Measurements from ENCODE around the gene MAML3.

The MAML3 gene

DNA sequence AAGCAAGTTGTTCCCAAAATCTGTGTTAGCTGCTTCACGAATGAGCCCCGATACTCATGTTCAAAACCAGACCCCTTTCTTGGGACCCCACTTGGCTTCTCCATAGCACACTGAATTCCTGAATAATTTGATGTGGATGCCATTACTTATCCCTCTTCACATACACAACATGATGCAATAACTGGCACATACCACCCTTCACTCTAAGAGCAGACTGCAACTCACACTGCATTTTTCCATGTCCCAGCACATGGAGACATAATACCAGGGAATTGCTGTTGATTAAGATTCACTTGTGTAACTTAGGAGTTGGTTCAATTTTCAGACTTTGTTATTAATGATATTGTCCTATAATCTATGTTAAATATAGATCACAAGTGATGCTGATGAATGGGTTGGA lies 213.4 kb downstream of the MAML3 start:
- Histone ChIP-seq H3K27ac (replicated peaks) (no peak overlapping the region), H3K27me3 (ENCODE audit: insufficient read depth, poor library complexity, severe bottlenecking) (no peaks in the 10 kb centered on the region), H3K4me3 (replicated peaks; ENCODE audit: insufficient read depth, low read length) (no peak overlapping the region)
- TF ChIP-seq SPI1 (IDR thresholded peaks at IDR 0.05; ENCODE audit: borderline replicate concordance, low read depth) (no peak), REST (IDR thresholded peaks at IDR 0.05; ENCODE audit: insufficient replicate concordance, low read depth) (no peak)
- DNase-seq (ENCODE audit: low read depth in 1 of 2, low spot score in 1 of 2): no peak

DNA sequence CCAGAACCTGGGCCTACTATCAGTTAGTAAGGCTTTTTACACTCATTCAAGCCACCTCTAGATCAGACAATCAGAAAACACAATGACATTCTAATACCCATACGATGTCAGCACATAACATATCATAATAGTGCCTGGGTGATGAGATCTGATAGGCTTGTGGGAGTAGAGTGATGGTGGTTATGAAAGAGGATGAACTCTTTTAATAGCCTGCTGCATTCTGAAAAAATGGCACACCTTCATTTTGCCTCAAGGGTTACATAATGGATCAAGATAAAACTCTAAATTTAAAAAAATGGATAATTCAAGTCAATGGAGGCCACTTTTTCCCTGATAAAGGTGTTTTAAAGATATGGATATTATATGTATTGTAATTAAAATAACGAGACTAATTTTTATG lies 215.6 kb downstream of the MAML3 start:
- Histone ChIP-seq H3K4me3 (replicated peaks; ENCODE audit: insufficient read depth, low read length) (no peak overlapping the region), H3K27ac (replicated peaks) (no peak overlapping the region), H3K27me3 (ENCODE audit: insufficient read depth, poor library complexity, severe bottlenecking) (no peaks in the 10 kb centered on the region)
- no peak for DNase-seq (ENCODE audit: low read depth in 1 of 2, low spot score in 1 of 2)
- TF ChIP-seq POLR2AphosphoS5 (IDR thresholded peaks at IDR 0.05; ENCODE audit: low read depth) (no peak), CTCF (IDR thresholded peaks at IDR 0.05; ENCODE audit: insufficient read depth, low read length) (no peak), SPI1 (IDR thresholded peaks at IDR 0.05; ENCODE audit: borderline replicate concordance, low read depth) (no peak), GABPA (IDR thresholded peaks at IDR 0.05; ENCODE audit: low read depth) (no peak)

- Histone ChIP-seq H3K4me3 (replicated peaks; ENCODE audit: insufficient read depth, low read length) (no peak overlapping the region), H3K27me3 (ENCODE audit: insufficient read depth, poor library complexity, severe bottlenecking) (no peaks in the 10 kb centered on the region), H3K27ac (replicated peaks) (no peak overlapping the region)
- TF ChIP-seq REST (IDR thresholded peaks at IDR 0.05; ENCODE audit: insufficient replicate concordance, low read depth) (no peak), GABPA (IDR thresholded peaks at IDR 0.05; ENCODE audit: low read depth) (no peak), SPI1 (IDR thresholded peaks at IDR 0.05; ENCODE audit: borderline replicate concordance, low read depth) (no peak), CTCF (IDR thresholded peaks at IDR 0.05; ENCODE audit: insufficient read depth, low read length) (no peak), POLR2AphosphoS5 (IDR thresholded peaks at IDR 0.05; ENCODE audit: low read depth) (no peak)
- DNase-seq (ENCODE audit: low read depth in 1 of 2, low spot score in 1 of 2): no peak
These were observed 218.1 kb downstream of the MAML3 start for GRCh38 chr4:139935911-139936310.

- no peak for DNase-seq (ENCODE audit: low read depth in 1 of 2, low spot score in 1 of 2)
- Histone ChIP-seq H3K27me3 (ENCODE audit: insufficient read depth, poor library complexity, severe bottlenecking) (no peaks in the 10 kb centered on the region), H3K4me3 (replicated peaks; ENCODE audit: insufficient read depth, low read length) (no peak overlapping the region), H3K27ac (replicated peaks) (no peak overlapping the region)
- TF ChIP-seq POLR2AphosphoS5 (IDR thresholded peaks at IDR 0.05; ENCODE audit: low read depth): no peak
- no peak for TF ChIP-seq CTCF (IDR thresholded peaks at IDR 0.05; ENCODE audit: insufficient read depth, low read length)
- no peak for TF ChIP-seq REST (IDR thresholded peaks at IDR 0.05; ENCODE audit: insufficient replicate concordance, low read depth)
- TF ChIP-seq GABPA (IDR thresholded peaks at IDR 0.05; ENCODE audit: low read depth): no peak
- TF ChIP-seq SPI1 (IDR thresholded peaks at IDR 0.05; ENCODE audit: borderline replicate concordance, low read depth): no peak
These were observed 219.2 kb downstream of the MAML3 start for GRCh38 chr4:139934708-139935195.

Measured in HL-60 (cell line).